IMR-90 (cell line): ENCODE measurements around the gene CREBBP. TPM values are rescaled to one million over a fixed set of nuclear protein-coding genes. Genes with fewer than 3 reads are reported as not detected.

Source experiments
- ATAC-seq: fragments of 200-7000 bp; cut with Tn5 transposase; 2 replicates; pipeline ENCODE4 v1.9.1; 2020; ENCODE audit warnings: low read depth, mild to moderate bottlenecking, moderate library complexity
- BruUV-seq: library from RNA; stranded (reverse); fragments of 400-500 nt; replicated peaks from 2 replicates; lab custom pipeline; 2021; lab: Mats Ljungman, UMichigan
- CTCF ChIA-PET: fragments of 300-600 bp; formaldehyde crosslinking; extraction: SDS; loops from one replicate; lab custom pipeline; 2021; ENCODE audit warnings: antibody characterized with exemption; lab: Yijun Ruan, JAX
- POLR2A ChIA-PET: fragments of 300-600 bp; sonication (Branson Sonifier 250); formaldehyde crosslinking; loops from one replicate; lab custom pipeline; 2022; ENCODE audit warnings: antibody characterized with exemption; ENCODE audit not compliant: unreplicated experiment; lab: Charles Lee
- DNase-seq: peaks from one replicate; pipeline ENCODE4 v3.0.0; 2013
- H2AFZ ChIP-seq: replicated peaks from 2 replicates; pipeline ENCODE3; 2013; ENCODE audit warnings: low read length, mild to moderate bottlenecking; ENCODE audit not compliant: poor library complexity
- H2AK5ac ChIP-seq: 2 replicates; pipeline ENCODE4 v1.6.1; 2013; ENCODE audit warnings: low read depth, low read length, inconsistent platforms
- H2AK9ac ChIP-seq: replicated peaks from 2 replicates; pipeline ENCODE3; 2013; ENCODE audit warnings: mild to moderate bottlenecking, low read depth, low read length, moderate library complexity; ENCODE audit not compliant: poor library complexity
- H2BK120ac ChIP-seq: 2 replicates; pipeline ENCODE4 v1.6.1; 2013; ENCODE audit warnings: low read depth, low read length, inconsistent platforms
- H2BK15ac ChIP-seq: 3 replicates; pipeline ENCODE4 v1.6.1; 2013; ENCODE audit warnings: low read depth, low read length, inconsistent platforms
- H2BK20ac ChIP-seq: 2 replicates; pipeline ENCODE4 v1.6.1; 2013; ENCODE audit warnings: low read depth, mild to moderate bottlenecking, inconsistent platforms, low read length, moderate library complexity
- H2BK5ac ChIP-seq: 2 replicates; pipeline ENCODE4 v1.6.1; 2013; ENCODE audit warnings: mild to moderate bottlenecking, low read depth, low read length, inconsistent platforms; ENCODE audit not compliant: poor library complexity, severe bottlenecking
- H3K14ac ChIP-seq: replicated peaks from 2 replicates; pipeline ENCODE4 v1.6.1; 2013; ENCODE audit warnings: low read depth, low read length, inconsistent platforms
- H3K18ac ChIP-seq: 2 replicates; pipeline ENCODE4 v1.6.1; 2013; ENCODE audit warnings: low read depth, low read length, control low read depth
- H3K23ac ChIP-seq: 2 replicates; pipeline ENCODE4 v1.6.1; 2013; ENCODE audit warnings: low read depth, low read length, inconsistent platforms
- H3K27ac ChIP-seq: 2 replicates; pipeline ENCODE4 v1.5.1; 2013; ENCODE audit warnings: mild to moderate bottlenecking, control low read depth, low read length; ENCODE audit not compliant: insufficient read depth
- H3K27me3 ChIP-seq: 2 replicates; pipeline ENCODE4 v1.6.1; 2013; ENCODE audit warnings: low read length; ENCODE audit not compliant: control insufficient read depth, insufficient read depth
- H3K36me3 ChIP-seq: 2 replicates; pipeline ENCODE4 v1.6.1; 2013; ENCODE audit warnings: low read length, mixed read lengths; ENCODE audit not compliant: control insufficient read depth, insufficient read depth
- H3K4ac ChIP-seq: 2 replicates; pipeline ENCODE4 v1.6.1; 2013; ENCODE audit warnings: low read depth, low read length, inconsistent platforms
- H3K4me1 ChIP-seq: 2 replicates; pipeline ENCODE4 v1.6.1; 2013; ENCODE audit warnings: low read length, mixed read lengths; ENCODE audit not compliant: control insufficient read depth, insufficient read depth
- H3K4me2 ChIP-seq: 2 replicates; pipeline ENCODE4 v1.6.1; 2013; ENCODE audit warnings: low read depth, mild to moderate bottlenecking, control low read depth, low read length, moderate library complexity
- H3K4me3 ChIP-seq: 2 replicates; pipeline ENCODE4 v1.5.1; 2013; ENCODE audit warnings: low read depth, mild to moderate bottlenecking, control low read depth, low read length, moderate library complexity; ENCODE audit not compliant: insufficient read depth
- H3K56ac ChIP-seq: 2 replicates; pipeline ENCODE4 v1.6.1; 2013; ENCODE audit warnings: low read length, inconsistent platforms; ENCODE audit not compliant: insufficient read depth; ENCODE audit errors: extremely low read depth
- H3K79me1 ChIP-seq, 2 experiments: 2 replicates each; pipeline ENCODE4 v1.6.1; 2013; ENCODE audit warnings: low read length in 2 of 2, inconsistent platforms in 1 of 2, low read depth in 1 of 2
- H3K9ac ChIP-seq: 2 replicates; pipeline ENCODE4 v1.6.1; 2013; ENCODE audit warnings: low read depth, low read length, control low read depth
- H3K9me1 ChIP-seq: 2 replicates; pipeline ENCODE4 v1.6.1; 2013; ENCODE audit warnings: low read length, inconsistent platforms; ENCODE audit not compliant: insufficient read depth
- H3K9me3 ChIP-seq: 2 replicates; pipeline ENCODE4 v1.6.1; 2013; ENCODE audit warnings: low read length; ENCODE audit not compliant: control insufficient read depth, insufficient read depth
- H4K20me1 ChIP-seq: 2 replicates; pipeline ENCODE4 v1.6.1; 2013; ENCODE audit warnings: low read length, inconsistent platforms; ENCODE audit not compliant: insufficient read depth
- H4K5ac ChIP-seq: 2 replicates; pipeline ENCODE4 v1.6.1; 2013; ENCODE audit warnings: mild to moderate bottlenecking, low read depth, low read length, control low read depth
- H4K8ac ChIP-seq, 2 experiments: 2 replicates each; pipeline ENCODE4 v1.6.1; 2013; ENCODE audit warnings: low read depth in 2 of 2, low read length in 2 of 2, control low read depth in 1 of 2, inconsistent platforms in 1 of 2
- H4K91ac ChIP-seq: 2 replicates; pipeline ENCODE4 v1.6.1; 2013; ENCODE audit warnings: low read depth, low read length, inconsistent platforms; ENCODE audit not compliant: insufficient read depth
- BHLHE40 ChIP-seq: fragments of 150-350 bp; IDR thresholded peaks from 2 replicates; pipeline ENCODE4 v1.6.1; 2016; ENCODE audit warnings: mild to moderate bottlenecking, low read depth, low read length
- CEBPB ChIP-seq: IDR thresholded peaks from 2 replicates; pipeline ENCODE4 v1.6.1; 2012; ENCODE audit warnings: low read depth, low read length, improper control_type of control experiment
- CHD1 ChIP-seq: IDR thresholded peaks from 2 replicates; pipeline ENCODE4 v1.6.1; 2012; ENCODE audit warnings: low read depth, low read length, improper control_type of control experiment
- FOS ChIP-seq: fragments of 150-350 bp; IDR thresholded peaks from 2 replicates; pipeline ENCODE4 v1.6.1; 2016; ENCODE audit warnings: low read depth, low read length
- MAFK ChIP-seq: IDR thresholded peaks from 2 replicates; pipeline ENCODE4 v1.6.1; 2012; ENCODE audit warnings: low read depth, low read length, improper control_type of control experiment
- MAZ ChIP-seq: IDR thresholded peaks from 2 replicates; pipeline ENCODE4 v1.6.1; 2012; ENCODE audit warnings: low read depth, mild to moderate bottlenecking, low read length, improper control_type of control experiment, moderate library complexity, borderline replicate concordance
- MXI1 ChIP-seq: IDR thresholded peaks from 2 replicates; pipeline ENCODE4 v1.6.1; 2012; ENCODE audit warnings: low read depth, mild to moderate bottlenecking, low read length, moderate library complexity, borderline replicate concordance
- NFE2L2 ChIP-seq: fragments of 150-350 bp; IDR thresholded peaks from 2 replicates; pipeline ENCODE4 v1.6.1; 2016; ENCODE audit warnings: low read depth, mild to moderate bottlenecking, low read length
- POLR2A ChIP-seq: IDR thresholded peaks from 2 replicates; pipeline ENCODE4 v1.6.1; 2012; ENCODE audit warnings: mild to moderate bottlenecking, low read depth, low read length
- RAD21 ChIP-seq: IDR thresholded peaks from 2 replicates; pipeline ENCODE4 v1.6.1; 2012; ENCODE audit warnings: low read length, improper control_type of control experiment
- RCOR1 ChIP-seq: IDR thresholded peaks from 2 replicates; pipeline ENCODE4 v1.6.1; 2012; ENCODE audit warnings: mild to moderate bottlenecking, low read length, improper control_type of control experiment; ENCODE audit not compliant: insufficient replicate concordance
- RFX5 ChIP-seq: IDR thresholded peaks from 2 replicates; pipeline ENCODE4 v1.8.0; 2012; ENCODE audit warnings: low read depth, mild to moderate bottlenecking, low read length, moderate library complexity
- SMC3 ChIP-seq: fragments of 150-350 bp; IDR thresholded peaks from 2 replicates; pipeline ENCODE4 v1.6.1; 2016; ENCODE audit warnings: low read depth, mild to moderate bottlenecking, antibody characterized with exemption, low read length, moderate library complexity
- WGBS, 2 experiments: methylation state at CpG; one replicate each; pipeline versions ENCODE4 v1.1.5 to v1.1.7; 2013; ENCODE audit warnings: missing lambda C conversion rate in 2 of 2; ENCODE audit not compliant: insufficient read length in 1 of 2; ENCODE audit errors: extremely low coverage in 2 of 2; 5-methylcytosine and 5-hydroxymethylcytosine counted together
- dilution Hi-C: fragments of 300-500 bp; cut with HindIII; formaldehyde crosslinking; loops from one replicate; pipeline ENCODE4 v1.14.3; 2018; ENCODE audit warnings: low sequenced_read_pairs; ENCODE audit not compliant: unreplicated experiment
- in situ Hi-C: fragments of 300-500 bp; cut with MboI; formaldehyde crosslinking; loops from 3 replicates; pipeline ENCODE4 v1.14.3; 2019; ENCODE audit warnings: low sequenced_read_pairs, inconsistent platforms, mixed read lengths
- intact Hi-C: fragments of 100-400 bp; cut with micrococcal nuclease; formaldehyde crosslinking; loops from 2 replicates; pipeline ENCODE4 v1.10.0; 2022
- polyA plus RNA-seq, 3 experiments: library from polyadenylated mRNA; depleted of rRNA; stranded (reverse); fragments of >200 nt; gene quantifications; 2 replicates each; pipeline ENCODE4 v1.2.3, GENCODE V29; 2012; ENCODE audit warnings: low replicate concordance in 1 of 3
- total RNA-seq: library from RNA; depleted of rRNA; stranded (reverse); fragments of >200 nt; gene quantifications from 2 replicates; pipeline ENCODE4 v1.2.3, GENCODE V29; 2012
- TF ChIP-seq, protein P1 (sequence below): fragments of 150-350 bp; IDR thresholded peaks from 2 replicates; pipeline ENCODE4 v1.6.1; 2016; ENCODE audit warnings: low read depth, mild to moderate bottlenecking, low read length, moderate library complexity, borderline replicate concordance
- TF ChIP-seq, protein P2 (sequence below): conservative IDR thresholded peaks from 2 replicates; pipeline ENCODE4 v1.5.1; 2012; ENCODE audit warnings: mild to moderate bottlenecking, low read depth, low read length, improper control_type of control experiment
- TF ChIP-seq, protein P3 (sequence below): fragments of 150-350 bp; IDR thresholded peaks from 2 replicates; pipeline ENCODE4 v1.6.1; 2017; ENCODE audit warnings: mild to moderate bottlenecking, antibody characterized with exemption, low read length, low read depth

The CREBBP gene
- total and polyA plus RNA-seq, 2 of the 4 experiments (the other 2 are of a cell fraction) = 7.3 to 12.5 TPM

- H3K4ac ChIP-seq = no peak overlapping the region
- no peak overlapping the region for H4K5ac ChIP-seq
- dilution Hi-C loops (no loop called here), in situ Hi-C loops (no loop called here), intact Hi-C loops (no loop called here)
- ChIA-PET CTCF (no interaction called here), POLR2A (no interaction called here)
- no peak overlapping the region for H2BK120ac ChIP-seq
- H2AK5ac ChIP-seq = no peak overlapping the region
- H3K14ac ChIP-seq = no peak overlapping the region
- 97% methylated on average over 7 of the region's 15 CpGs; no CpG with 5 or more reads in 1 of the 2 experiments for WGBS, 2 experiments
- H3K23ac ChIP-seq = no peak overlapping the region
- H3K56ac ChIP-seq = no peak overlapping the region
- H3K4me1 ChIP-seq = peaks cover 7% of the 10 kb centered on the region
- ATAC-seq (no peak), DNase-seq (no peak)
- H4K91ac ChIP-seq = no peak overlapping the region
- no peak overlapping the region for H2BK5ac ChIP-seq
- peaks cover 23% of the 10 kb centered on the region for H3K9me1 ChIP-seq
- no peak overlapping the region for H3K9ac ChIP-seq
- H3K79me1 ChIP-seq = peaks cover 33 to 73% of the 10 kb centered on the region in 2 experiments
- no peak overlapping the region for H3K4me3 ChIP-seq
- H3K4me2 ChIP-seq = no peak overlapping the region
- no peaks in the 10 kb centered on the region for H3K9me3 ChIP-seq
- H4K20me1 ChIP-seq = peaks cover 14% of the 10 kb centered on the region; the same call in 1 of the 2 replicates
- H2BK20ac ChIP-seq = no peak overlapping the region
- H3K18ac ChIP-seq = no peak overlapping the region
- no peaks in the 10 kb centered on the region for H3K27me3 ChIP-seq
- H3K27ac ChIP-seq = no peak overlapping the region
- TF ChIP-seq MAFK (no peak), CHD1 (no peak), MXI1 (no peak), BHLHE40 (no peak), MAZ (no peak), NFE2L2 (no peak), FOS (no peak), RAD21 (no peak), RFX5 (no peak), POLR2A (no peak), SMC3 (no peak), RCOR1 (no peak), CEBPB (no peak)
- TF ChIP-seq, protein P1, sequence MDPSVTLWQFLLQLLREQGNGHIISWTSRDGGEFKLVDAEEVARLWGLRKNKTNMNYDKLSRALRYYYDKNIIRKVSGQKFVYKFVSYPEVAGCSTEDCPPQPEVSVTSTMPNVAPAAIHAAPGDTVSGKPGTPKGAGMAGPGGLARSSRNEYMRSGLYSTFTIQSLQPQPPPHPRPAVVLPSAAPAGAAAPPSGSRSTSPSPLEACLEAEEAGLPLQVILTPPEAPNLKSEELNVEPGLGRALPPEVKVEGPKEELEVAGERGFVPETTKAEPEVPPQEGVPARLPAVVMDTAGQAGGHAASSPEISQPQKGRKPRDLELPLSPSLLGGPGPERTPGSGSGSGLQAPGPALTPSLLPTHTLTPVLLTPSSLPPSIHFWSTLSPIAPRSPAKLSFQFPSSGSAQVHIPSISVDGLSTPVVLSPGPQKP = no peak
- TF ChIP-seq, protein P2, sequence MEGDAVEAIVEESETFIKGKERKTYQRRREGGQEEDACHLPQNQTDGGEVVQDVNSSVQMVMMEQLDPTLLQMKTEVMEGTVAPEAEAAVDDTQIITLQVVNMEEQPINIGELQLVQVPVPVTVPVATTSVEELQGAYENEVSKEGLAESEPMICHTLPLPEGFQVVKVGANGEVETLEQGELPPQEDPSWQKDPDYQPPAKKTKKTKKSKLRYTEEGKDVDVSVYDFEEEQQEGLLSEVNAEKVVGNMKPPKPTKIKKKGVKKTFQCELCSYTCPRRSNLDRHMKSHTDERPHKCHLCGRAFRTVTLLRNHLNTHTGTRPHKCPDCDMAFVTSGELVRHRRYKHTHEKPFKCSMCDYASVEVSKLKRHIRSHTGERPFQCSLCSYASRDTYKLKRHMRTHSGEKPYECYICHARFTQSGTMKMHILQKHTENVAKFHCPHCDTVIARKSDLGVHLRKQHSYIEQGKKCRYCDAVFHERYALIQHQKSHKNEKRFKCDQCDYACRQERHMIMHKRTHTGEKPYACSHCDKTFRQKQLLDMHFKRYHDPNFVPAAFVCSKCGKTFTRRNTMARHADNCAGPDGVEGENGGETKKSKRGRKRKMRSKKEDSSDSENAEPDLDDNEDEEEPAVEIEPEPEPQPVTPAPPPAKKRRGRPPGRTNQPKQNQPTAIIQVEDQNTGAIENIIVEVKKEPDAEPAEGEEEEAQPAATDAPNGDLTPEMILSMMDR = no peak
- TF ChIP-seq, protein P3, sequence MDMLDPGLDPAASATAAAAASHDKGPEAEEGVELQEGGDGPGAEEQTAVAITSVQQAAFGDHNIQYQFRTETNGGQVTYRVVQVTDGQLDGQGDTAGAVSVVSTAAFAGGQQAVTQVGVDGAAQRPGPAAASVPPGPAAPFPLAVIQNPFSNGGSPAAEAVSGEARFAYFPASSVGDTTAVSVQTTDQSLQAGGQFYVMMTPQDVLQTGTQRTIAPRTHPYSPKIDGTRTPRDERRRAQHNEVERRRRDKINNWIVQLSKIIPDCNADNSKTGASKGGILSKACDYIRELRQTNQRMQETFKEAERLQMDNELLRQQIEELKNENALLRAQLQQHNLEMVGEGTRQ = no peak
- BruUV-seq = no TSS peak
- H3K36me3 ChIP-seq = peaks cover 49% of the 10 kb centered on the region
- no peak overlapping the region for H4K8ac ChIP-seq
- H2AK9ac ChIP-seq = no peak overlapping the region
- H2BK15ac ChIP-seq = no peak overlapping the region
- H2AFZ ChIP-seq = no peak overlapping the region
Observed at GRCh38 chr16:3752984-3753383, 127.5 kb downstream of the CREBBP start.
